Ureter (tissue), 1 donor: ENCODE measurements around the gene TEAD1. TPM values are rescaled to one million over a fixed set of nuclear protein-coding genes. Genes with fewer than 3 reads are reported as not detected.

Experiments
- DNase-seq: peaks from one replicate; pipeline ENCODE4 v3.0.0-alpha.2; 2020; ENCODE audit warnings: low spot score
- total RNA-seq: library from RNA; stranded (reverse); gene quantifications from one replicate; pipeline ENCODE4 v1.2.4, GENCODE V29; 2023
- donor health status: DM: yes; HTN: yes; CAD: no.

Gene TEAD1
- total RNA-seq, 1 donor from 2014 or later = 117 TPM

- DNase-seq = no peak
These were observed 12.2 kb downstream of the TEAD1 start for GRCh38 chr11:12686246-12687060.

GRCh38 chr11:12687216-12687623, 13.0 kb downstream of the TEAD1 start:
- no peak for DNase-seq

GRCh38 chr11:12687740-12688139, 13.5 kb downstream of the TEAD1 start:
- DNase-seq = no peak

- no peak for DNase-seq
These were observed 15.0 kb downstream of the TEAD1 start for GRCh38 chr11:12689029-12689755.

GRCh38 chr11:12690663-12691062, 16.4 kb downstream of the TEAD1 start:
- DNase-seq = no peak

GRCh38 chr11:12691473-12691872, 17.3 kb downstream of the TEAD1 start:
- no peak for DNase-seq

- DNase-seq = peak; percentile 87
These were observed 18.2 kb downstream of the TEAD1 start for GRCh38 chr11:12692229-12693075.

- no peak for DNase-seq
These were observed 18.9 kb downstream of the TEAD1 start for GRCh38 chr11:12693094-12693478.

GRCh38 chr11:12693479-12694182, 19.4 kb downstream of the TEAD1 start:
- DNase-seq = no peak

- no peak for DNase-seq
These were observed 19.9 kb downstream of the TEAD1 start for GRCh38 chr11:12694183-12694531.

- DNase-seq = no peak
These were observed 21.1 kb downstream of the TEAD1 start for GRCh38 chr11:12695221-12695794.

GRCh38 chr11:12695873-12696272, 21.7 kb downstream of the TEAD1 start:
- no peak for DNase-seq

GRCh38 chr11:12696911-12697581, 22.8 kb downstream of the TEAD1 start:
- no peak for DNase-seq

- no peak for DNase-seq
These were observed 23.8 kb downstream of the TEAD1 start for GRCh38 chr11:12698048-12698447.

- no peak for DNase-seq
These were observed 27.8 kb downstream of the TEAD1 start for GRCh38 chr11:12701811-12702592.

- DNase-seq = no peak
These were observed 28.8 kb downstream of the TEAD1 start for GRCh38 chr11:12702999-12703453.

GRCh38 chr11:12704049-12704448, 29.8 kb downstream of the TEAD1 start:
- no peak for DNase-seq

GRCh38 chr11:12705874-12706273, 31.7 kb downstream of the TEAD1 start:
- DNase-seq = no peak

GRCh38 chr11:12706545-12707499, 32.6 kb downstream of the TEAD1 start:
- no peak for DNase-seq
